HG03064 (cell line): ENCODE results near the gene WDR20.
"Not testable (repeated sequence)": the region's sequence is repeated elsewhere in the genome, so short reads cannot be mapped to it uniquely, and the experiment has no call there.

ENCODE experiments used
- ATAC-seq: cut with Tn5 transposase; IDR thresholded peaks from one replicate; pipeline ENCODE4 v1.9.1; 2021; ENCODE audit warnings: low read depth; ENCODE audit not compliant: unreplicated experiment

Gene WDR20

DNA sequence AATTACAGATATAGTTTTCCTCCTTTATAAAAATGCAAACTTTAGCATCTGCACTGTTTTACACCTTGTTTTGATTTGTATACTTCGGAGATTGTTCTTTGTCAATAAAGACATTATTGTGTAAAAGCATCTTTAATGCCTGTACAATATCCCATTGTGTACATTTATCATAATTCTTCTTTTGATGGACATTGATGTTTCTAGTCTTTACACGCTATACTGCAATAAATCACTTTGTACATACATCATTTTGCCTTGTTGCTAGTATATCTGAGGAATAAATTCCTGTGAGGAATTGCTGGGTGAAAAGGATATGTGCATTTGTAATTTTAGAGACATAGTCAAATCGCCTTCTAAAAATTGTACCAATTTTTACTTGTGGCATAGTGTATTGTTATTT, 30.4 kb downstream of the WDR20 start:
- no peak for ATAC-seq

DNA sequence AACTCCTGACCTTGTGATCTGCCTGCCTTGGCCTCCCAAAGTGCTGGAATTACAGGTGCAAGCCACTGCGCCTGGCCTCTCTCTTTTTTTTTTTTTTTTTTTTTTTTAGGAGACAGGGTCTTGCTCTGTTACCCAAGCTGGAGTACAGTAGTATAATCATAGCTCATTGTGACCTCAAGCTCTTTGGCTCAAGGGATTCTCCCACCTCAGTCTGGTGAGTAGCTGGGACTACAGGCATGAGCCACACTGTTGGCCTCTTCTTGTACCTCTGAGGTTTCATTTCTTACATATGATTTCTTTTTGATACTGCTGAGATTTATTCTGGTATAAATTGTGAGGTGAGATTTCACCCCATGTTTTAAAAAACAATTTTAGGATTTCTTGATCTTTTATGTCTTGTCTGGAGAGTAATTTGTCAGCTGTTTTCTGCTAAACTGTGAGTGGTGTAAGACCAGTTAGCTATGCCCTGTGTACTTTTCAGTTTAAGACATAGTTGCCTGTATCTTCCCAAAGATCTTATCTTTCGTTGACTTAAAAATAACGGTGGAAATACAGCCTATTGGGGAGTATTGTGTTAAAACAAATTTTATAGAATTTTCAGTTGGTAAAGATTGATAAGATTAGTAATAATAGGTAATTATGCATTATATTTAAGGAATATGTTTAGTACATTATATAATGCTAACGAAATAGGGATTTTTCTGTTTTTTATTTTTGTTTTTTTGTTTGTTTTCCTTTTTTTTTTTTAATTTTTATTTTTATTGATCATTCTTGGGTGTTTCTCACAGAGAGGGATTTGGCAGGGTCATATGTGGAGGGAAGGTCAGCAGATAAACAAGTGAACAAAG, 31.7 kb downstream of the WDR20 start:
- no peak for ATAC-seq

DNA sequence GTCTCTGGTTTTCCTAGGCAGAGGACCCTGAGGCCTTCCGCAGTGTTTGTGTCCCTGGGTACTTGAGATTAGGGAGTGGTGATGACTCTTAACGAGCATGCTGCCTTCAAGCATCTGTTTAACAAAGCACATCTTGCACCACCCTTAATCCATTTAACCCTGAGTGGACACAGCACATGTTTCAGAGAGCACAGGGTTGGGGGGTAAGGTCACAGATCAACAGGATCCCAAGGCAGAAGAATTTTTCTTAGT, 32.2 kb downstream of the WDR20 start:
- ATAC-seq = not testable (repeated sequence)

DNA sequence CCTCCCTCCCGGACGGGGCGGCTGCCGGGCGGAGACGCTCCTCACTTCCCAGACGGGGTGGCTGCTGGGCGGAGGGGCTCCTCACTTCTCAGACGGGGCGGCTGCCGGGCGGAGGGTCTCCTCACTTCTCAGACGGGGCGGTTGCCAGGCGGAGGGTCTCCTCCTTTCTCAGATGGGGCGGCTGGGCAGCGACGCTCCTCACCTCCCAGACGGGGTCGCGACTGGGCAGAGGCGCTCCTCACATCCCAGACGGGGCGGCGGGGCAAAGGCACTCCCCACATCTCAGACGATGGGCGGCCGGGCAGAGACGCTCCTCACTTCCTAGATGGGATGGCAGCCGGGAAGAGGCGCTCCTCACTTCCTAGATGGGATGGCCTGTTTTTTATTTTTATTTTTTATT, 33.0 kb downstream of the WDR20 start:
- not testable (repeated sequence) for ATAC-seq

DNA sequence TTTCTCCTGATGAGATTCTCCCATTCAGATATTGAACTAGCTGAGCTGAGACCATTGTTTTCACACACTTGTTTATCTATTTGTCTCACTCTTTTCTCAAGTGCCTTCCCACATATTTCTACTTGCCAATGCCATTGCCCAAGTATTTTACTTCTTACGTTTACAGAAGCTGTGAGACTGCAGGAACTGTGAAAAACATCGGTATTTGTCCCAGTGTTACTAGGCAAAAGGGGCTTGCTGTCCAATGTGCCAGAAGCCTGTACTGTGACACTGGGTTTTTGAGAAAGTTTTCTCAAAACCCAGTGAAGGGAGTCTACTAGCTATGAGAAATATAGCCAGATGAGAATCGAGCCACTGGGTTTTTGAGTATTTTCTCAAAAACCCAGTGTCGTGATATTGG, 37.5 kb downstream of the WDR20 start:
- no peak for ATAC-seq

DNA sequence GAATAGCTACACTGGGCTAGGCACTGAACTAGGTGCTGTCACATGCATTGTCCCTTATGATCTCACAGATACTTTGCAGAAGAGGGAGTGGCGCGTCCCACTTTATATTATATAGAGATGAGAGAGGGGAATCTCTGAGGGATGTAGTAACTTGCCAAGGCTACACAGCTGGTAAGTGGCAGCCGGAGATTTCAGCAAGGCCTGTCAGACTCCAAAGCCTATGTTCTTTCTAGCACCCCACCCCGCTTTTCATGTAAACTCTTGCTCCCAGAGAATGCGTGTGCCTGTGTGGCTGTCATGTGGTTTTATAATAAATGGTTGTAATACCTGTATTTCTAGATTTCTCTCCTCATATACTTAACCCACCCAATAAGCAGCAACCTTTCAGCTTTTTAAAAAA, 39.1 kb downstream of the WDR20 start:
- no peak for ATAC-seq

DNA sequence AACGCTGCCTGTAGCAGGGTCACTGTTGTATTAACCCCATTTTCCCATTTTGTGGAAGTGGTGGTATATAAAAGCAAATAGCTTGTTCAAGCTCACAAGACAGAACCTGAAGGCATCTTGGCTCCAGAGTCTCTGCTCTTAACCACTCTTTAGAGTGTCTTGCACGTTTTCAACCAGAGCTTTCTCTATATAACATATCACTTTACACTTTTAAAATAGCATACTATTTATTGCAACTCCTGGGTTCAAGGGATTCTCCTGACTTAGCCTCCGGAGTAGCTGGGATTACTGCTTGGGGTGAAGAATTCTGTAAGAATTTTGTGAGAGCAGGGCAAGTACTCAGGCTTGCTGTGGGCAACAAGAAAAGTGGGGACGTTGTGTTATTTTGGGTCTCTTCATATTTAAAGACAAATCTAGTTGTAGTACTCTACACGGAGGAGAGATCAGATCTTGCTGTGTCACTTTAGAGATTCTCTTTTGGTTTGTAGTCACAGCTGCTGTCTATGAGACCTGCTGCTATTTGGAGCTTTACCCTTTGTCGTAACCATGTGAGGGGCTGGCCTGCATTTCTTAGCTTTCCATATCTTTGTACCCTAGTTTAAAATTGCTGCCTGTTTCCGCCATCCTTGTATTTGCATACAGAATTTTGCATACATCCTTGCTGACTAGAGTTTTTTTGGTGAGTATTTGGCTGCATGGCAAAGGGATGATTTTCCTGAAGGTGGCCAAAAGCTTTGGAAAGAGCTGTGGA, 40.7 kb downstream of the WDR20 start:
- ATAC-seq = no peak

DNA sequence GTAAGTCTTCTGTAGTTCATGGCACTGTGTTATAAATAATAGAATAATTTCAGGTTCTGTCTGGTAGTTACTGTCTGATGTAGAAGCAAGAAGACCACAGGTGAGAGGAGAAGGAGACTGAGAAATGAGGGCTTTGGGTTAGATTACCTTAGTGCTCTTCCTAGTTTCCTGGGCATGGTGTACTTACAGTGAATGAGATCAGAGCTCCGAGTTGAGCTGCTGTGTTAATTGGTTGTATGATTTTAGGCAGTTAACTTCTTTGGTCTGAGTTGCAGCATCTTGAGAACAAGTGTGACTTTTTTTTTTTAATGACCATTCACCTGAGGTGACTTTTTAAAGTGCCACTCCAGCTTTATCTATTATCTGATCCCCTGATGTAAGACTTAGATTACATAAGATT, 41.5 kb downstream of the WDR20 start:
- ATAC-seq = no peak

DNA sequence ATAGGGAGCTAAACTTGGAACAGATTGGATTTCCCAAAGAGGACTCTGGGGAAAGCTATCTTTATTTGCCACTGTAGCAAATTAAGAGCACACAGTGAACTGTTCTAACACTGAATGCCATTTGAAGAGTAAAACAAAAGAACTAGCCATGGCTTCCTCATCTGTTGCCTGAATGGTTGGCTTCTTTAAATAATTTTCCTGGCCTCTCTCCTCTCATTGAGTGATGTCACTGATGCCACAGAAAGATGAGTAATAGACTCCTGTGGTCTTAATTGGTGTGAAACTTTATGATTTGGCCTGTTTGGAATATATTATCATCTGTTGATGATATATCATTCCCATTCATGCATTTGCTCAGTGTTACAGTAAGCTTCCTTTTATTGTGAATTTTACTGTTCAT, 42.5 kb downstream of the WDR20 start:
- ATAC-seq = no peak

DNA sequence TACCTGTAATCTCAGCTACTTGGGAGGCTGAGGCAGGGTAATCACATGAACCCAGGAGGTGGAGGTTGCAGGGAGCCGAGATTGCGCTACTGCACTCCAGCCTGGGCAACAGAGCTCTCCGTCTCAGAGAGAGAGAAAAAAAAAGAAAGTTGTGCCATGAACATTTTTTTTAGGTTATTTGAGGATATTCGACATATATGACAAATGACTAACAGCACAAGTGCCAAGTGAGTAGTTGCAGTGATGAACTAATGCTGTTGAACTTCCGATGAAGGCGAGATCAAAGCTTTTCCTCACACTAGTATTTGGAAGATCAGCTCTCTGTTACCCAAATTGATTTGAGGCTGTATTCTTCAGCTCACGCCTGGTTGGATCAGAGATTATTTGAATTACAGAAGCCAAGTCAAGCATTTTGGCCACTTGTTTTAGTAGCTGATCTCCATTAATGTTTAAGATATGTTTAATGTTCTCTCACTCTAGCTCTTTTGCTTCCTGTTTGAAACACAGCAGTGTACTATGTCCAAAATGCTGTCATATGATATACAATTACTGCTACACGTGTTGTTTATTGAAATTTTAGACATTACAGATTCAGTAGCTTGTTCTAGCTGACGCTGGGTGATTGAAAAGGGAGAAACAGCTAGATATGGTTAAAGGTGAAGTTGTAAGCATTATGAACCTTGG, 43.4 kb downstream of the WDR20 start:
- ATAC-seq = no peak

DNA sequence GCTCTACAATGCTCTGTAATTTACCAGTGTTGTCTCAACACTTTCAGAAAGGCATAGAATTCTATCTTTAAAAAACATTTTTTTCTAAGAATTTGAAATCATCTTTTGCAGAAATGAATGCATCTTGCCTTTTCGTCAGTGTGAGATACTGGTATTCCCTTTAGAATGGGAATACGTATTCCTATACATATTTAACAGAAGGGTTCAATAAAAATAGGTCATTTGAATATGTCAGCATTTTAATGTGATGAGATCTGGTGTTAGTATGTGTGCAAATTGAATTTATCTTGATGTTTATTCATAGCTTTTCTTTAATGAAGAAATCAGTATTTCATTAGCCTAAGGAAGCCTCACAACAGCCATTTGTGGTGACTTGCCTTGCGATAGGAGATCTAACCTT, 44.2 kb downstream of the WDR20 start:
- ATAC-seq = no peak

DNA sequence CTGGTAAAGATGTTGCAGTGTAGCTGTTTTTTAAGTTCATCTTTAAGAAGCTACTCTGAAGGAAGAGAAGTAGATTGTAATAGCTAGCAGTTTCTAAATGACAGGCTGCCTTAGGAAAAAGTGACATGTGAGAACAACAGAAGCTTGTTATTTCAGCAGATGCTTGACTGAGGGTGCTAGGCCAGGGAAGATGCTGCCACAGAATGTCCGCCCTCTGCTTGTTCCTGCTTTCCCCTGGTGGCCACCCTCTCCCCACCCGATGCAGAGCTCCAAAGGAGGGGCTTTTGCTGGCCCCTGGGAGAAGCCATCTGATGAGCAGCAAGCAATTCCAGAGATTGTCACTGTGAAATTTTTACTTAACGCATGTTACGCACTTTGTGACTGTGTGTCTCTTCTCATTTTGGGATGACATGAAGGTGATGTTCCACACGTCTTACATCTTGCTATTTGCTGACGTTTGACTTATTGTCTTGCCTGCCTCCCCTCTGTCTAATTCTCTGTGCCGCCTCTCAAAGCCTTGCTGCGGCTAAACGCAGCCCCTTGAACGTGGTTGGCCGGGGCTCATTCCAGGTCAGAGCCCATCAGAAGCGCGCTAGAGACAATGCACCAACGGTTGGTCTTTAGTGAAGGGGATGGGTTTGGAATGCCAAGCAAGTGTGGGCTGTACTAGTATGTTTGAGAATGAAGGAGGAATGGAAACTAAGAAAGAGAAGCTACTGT, 44.8 kb downstream of the WDR20 start:
- ATAC-seq = no peak

DNA sequence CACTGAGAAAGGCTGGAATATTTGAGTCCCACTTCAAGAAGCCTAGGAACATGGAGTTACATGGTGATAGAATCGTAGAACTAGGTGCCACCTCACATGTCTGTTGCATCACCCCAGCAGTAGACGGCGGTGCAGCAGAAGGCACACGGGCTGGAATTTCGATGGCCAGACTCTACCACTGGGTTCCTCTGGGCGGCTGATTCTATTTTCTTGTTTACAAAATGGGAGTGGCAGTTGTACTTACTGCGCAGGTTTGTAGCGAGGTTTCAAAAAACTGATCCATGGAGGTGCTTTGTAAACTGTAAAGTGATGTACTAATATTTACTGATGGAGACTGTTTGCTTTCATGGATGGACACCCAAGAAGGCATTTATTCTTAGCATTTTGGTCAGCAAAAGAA, 45.7 kb downstream of the WDR20 start:
- ATAC-seq = no peak

DNA sequence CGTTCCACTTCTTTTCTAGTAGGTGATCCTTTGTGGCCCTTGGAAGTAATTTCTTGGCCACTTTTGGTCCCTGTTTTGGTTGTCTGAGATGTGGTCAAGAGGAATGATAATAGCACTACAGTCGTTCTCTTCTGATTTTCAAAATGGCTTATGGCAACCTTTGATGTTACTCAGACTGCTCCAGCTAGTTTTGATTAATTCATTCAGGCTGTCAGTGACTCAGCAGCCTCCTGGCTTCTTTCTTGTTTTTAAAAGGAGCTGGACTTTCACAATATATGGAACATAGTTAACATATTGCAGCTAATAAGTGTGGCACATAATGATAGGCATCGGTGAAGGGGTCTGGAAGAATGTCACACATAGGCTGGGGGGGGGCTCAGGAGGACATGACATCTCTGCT, 47.3 kb downstream of the WDR20 start:
- no peak for ATAC-seq

DNA sequence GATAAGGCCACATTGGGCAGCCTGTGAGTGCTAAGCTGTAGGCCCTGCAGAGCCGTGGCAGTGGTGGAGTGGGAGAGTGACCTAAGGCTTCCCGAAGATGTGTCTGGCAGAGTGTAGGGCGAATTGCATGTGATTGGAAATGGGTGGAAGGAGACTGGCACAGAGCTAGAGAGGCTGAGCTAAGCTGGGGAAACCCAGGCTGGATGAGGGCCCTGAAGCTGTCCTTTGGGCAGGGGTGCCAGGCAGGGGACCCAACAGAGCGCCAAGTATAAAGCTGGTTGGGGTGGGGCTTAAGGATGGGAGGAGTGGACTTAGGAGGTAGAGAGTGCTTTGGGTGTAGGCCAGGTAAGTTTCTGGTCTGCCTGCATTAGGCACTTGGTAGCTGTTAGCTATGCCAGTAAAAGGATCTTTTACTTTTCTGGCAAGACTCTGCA, 47.9 kb downstream of the WDR20 start:
- no peak for ATAC-seq

DNA sequence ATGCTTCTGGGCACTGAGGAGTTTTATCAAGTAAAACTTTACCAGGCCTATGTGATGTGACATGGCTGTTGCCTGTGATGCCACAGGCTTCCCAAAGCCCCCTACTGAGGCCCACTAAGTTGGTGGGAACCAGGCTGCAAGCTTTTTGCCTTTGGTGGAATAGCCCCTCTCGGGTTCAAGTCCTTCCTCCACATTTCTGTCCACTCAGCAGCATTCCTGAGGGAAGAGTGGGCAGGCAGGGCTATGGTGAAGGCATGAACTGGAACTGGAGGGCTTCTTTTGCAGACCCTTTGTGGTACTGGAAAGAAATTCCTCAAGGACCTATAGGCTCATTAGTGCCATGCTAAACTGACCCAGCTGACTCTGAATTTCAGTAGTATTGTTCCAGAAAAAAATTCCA, 48.5 kb downstream of the WDR20 start:
- ATAC-seq = no peak

DNA sequence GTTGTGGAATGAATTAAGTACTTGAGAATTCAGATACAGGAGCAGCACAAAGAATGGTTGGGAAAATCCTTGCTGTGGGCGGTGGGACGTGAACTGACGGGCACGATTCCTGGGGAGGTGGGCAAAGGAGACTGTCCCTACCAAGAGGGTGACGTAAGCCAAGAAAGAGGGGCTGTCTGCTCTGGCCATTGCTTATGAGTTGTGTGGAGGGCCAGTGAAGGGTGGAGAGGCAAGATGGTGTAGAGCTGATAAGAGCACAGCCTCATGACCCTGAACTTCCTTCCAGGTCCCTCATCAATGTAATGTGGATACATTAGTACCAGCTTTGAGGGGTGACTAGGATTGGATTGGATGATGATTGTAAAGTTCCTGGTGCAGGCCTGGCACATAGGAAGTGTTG, 50.2 kb downstream of the WDR20 start:
- no peak for ATAC-seq

DNA sequence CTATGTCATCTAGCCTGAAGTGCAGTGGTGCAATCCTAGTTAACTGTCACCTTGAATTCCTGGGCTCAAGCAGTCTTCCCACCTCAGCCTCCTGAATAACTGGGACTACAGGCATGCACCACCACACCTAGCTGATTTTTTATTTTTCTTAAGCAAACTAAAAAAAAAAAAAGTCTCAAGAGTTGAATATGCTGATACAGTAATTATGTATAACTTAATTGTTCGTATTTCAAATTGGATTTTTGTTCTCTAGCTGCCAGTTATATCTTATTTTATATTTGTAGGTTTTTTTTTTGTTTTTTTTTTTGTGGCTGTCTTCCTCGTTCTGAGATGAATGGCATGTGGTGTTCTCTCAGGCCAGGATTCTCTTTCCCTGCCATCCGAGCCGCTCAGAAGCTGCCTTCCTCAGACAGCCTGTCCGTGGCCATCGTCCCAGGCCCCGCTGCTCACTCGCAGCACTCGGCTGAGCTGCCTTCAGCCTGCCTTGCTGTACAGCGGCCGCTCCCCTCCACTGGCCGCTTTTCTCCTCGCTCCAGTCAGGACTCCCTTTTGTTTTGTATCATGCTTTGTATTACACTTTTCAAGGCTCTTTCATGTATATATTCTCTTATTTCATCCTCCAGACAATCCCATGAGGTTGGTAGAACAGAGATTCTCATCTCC, 53.3 kb downstream of the WDR20 start:
- no peak for ATAC-seq

DNA sequence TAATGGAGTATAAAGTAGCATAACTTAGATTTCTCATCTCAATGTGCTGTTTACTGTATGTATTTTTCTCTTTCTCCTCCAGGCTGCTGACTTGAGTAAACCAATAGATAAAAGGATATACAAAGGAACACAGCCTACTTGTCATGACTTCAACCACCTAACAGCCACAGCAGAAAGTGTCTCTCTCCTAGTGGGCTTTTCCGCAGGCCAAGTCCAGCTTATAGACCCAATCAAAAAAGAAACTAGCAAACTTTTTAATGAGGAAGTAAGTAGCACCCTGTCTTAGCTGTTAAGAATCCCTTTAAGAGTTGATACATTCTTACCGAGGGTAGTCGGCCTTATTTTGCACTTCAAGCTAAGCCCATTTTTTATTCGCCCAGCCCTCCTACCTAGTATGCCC, 55.2 kb downstream of the WDR20 start:
- no peak for ATAC-seq

DNA sequence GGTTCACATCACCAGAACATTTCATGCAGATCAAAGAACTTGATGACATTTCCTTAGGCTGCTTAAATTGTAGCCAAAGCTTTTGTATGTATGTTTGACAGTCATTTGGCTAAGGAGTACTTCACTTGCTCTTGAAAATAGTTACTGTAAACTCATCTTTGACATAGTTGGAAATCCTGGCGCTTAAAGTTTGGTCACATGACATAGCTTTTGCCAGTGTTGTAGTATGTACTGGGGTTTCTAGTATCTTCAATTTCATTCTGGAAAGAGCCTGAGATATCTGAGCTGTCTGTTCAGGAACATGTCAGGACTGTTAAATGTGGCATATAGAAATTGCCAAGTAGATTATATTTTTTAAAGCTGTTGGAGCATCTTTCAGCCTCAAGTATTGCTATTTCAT, 55.7 kb downstream of the WDR20 start:
- ATAC-seq = no peak
